GM20000 (cell line): ENCODE measurements around the gene LIG1.

Source experiments
- DNase-seq: peaks from one replicate; pipeline ENCODE4 v3.0.0; 2012; ENCODE audit warnings: low spot score
- TF ChIP-seq, protein P1 (sequence below): IDR thresholded peaks from 2 replicates; pipeline ENCODE4 v1.5.1; 2012; ENCODE audit warnings: mild to moderate bottlenecking, control low read depth; ENCODE audit errors: extremely low read depth, missing control alignments

The LIG1 gene

DNA sequence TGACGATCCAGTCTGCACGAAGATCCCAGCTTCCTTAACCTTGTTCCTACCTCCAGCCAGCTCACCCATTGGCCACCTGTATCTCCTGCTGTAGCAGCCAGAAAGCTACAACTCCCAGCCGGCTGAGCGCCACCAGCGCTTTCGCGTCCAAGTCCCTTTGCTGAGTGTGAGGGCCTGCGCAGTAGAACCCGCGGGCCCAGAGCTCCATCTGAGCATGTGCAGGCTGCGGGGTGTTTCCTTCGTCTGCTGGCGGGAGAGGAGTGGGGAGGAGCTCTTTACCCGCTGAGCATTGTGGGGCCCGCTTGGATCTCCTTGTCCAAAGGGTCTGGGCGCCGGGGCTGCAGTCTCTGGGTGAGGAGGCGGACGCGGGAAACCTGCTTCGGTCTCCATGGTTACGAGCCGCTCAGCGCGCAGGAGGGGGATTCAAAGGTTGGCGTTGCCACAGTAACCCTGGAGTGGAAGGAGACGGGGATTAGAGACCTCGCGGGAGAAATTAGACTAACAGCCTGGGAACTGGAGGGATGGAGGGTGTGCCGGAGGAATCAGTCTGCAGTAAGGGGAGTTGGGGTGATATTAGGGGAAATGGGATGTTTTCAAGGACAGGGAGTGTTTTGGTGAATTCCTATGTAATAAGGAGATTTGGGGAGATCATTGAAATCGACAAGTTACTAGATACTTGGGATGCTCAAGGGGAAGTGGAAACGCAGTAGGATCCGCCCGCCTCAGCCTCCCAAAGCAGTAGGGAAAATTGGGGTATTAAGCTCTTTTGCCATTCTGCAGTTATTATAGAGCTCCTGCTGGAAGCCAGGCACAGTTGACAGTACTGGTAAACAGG is 33.9 kb upstream of the LIG1 start:
- TF ChIP-seq, protein P1, sequence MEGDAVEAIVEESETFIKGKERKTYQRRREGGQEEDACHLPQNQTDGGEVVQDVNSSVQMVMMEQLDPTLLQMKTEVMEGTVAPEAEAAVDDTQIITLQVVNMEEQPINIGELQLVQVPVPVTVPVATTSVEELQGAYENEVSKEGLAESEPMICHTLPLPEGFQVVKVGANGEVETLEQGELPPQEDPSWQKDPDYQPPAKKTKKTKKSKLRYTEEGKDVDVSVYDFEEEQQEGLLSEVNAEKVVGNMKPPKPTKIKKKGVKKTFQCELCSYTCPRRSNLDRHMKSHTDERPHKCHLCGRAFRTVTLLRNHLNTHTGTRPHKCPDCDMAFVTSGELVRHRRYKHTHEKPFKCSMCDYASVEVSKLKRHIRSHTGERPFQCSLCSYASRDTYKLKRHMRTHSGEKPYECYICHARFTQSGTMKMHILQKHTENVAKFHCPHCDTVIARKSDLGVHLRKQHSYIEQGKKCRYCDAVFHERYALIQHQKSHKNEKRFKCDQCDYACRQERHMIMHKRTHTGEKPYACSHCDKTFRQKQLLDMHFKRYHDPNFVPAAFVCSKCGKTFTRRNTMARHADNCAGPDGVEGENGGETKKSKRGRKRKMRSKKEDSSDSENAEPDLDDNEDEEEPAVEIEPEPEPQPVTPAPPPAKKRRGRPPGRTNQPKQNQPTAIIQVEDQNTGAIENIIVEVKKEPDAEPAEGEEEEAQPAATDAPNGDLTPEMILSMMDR: no peak

DNA sequence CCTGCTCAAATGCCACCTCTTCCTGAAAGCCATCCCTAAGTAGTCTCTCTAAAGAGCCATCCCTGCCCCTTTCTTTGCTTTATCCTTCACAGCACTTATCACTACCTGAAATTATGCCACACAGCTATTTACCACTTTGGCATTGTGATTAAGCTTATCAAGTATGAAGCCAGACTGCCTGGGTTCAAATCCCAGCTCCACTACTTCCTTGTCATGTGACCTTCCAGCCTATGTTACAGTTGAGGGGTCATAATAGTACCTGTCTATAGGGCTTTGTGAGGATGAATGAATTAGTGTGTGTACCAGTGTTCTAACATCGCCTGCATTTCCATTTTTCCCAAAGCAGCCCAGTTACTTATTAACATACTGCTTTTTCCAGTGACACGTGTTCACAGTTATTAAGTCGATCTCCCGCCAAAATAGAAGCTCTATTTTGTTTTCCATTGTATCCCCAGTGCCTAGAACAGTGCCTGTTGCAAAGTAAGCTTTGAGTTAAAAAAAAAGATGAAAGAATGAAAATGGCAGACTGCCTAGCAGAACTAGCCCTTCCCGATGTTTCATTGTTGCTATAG is 33.2 kb upstream of the LIG1 start:
- no peak for DNase-seq
- TF ChIP-seq, protein P1: no peak

More for the DNA sequence above, 33.9 kb upstream of the LIG1 start:
- DNase-seq: peak; percentile 94

- TF ChIP-seq, protein P1: no peak
- no peak for DNase-seq
These were observed 27.0 kb upstream of the LIG1 start for GRCh38 chr19:48196933-48197665.

GRCh38 chr19:48196321-48196763 is 26.2 kb upstream of the LIG1 start:
- DNase-seq: no peak
- TF ChIP-seq, protein P1: no peak

- TF ChIP-seq, protein P1: no peak
- DNase-seq: no peak
These were observed 25.0 kb upstream of the LIG1 start for GRCh38 chr19:48194844-48195830.

DNA sequence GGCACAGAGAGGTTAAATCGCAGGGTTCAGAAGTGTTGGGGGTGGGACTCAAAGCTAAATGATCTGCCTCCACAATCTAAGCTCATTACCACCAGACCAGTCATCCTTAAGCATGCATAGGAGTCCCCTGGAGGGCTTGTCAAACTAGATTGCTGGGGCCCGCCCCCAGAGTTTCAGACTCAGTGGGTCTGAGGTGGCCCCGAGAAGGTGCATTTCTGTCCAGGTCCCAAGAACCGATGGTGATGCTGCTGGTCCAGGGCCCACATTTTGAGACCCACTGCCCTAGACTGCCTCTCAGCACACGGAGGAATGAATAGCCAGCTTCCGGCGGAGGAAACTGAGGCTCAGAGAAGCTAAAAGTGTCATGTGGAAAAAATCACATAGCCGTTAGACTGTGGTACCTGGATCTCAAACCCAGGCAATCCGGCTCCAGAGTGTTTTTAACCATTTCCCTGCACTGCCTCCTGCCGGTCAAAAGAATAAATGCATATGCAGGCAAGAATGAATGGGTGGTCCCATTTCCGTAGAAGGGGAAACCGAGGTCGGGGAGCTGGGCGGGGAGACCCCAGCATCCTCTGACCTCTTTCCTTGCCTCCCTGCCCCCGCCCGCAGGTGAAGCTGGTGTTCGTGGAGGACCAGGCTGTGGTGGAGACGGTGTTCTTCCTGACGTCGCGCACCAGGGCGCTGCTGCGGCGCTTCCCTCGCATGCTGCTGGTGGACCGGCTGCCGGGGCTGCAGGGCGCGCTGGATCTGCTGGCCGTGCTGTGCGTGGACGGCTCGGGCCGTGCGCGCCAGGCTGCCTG is 24.1 kb upstream of the LIG1 start:
- TF ChIP-seq, protein P1: peak; percentile 27
- DNase-seq: peak; percentile 80
